Activated naive CD8-positive, alpha-beta T cell treated with anti-CD3 and anti-CD28 coated beads, Interleukin-2, amount 10 ng/mL, durations not matched to agents 7 days and 5 days (primary cell): ENCODE data around the gene RFFL. TPM values are rescaled to one million over a fixed set of nuclear protein-coding genes. Genes with fewer than 3 reads are reported as not detected.
"Not testable (repeated sequence)": the region's sequence is repeated elsewhere in the genome, so short reads cannot be mapped to it uniquely, and the experiment has no call there.

Experiments used
- ATAC-seq: fragments of 150-1000 bp; cut with Tn5 transposase; one replicate; pipeline ENCODE4 v1.10.0; 2021; ENCODE audit warnings: low read depth, moderate library complexity
- POLR2A ChIA-PET: fragments of 350-600 bp; sonication (Branson Sonifier 250); formaldehyde crosslinking; loops from one replicate; lab custom pipeline; 2021; ENCODE audit warnings: antibody characterized with exemption; lab: Charles Lee
- DNase-seq: peaks from one replicate; pipeline ENCODE4 v3.0.0; 2021
- H3K27ac Mint-ChIP-seq: one replicate; pipeline ENCODE4 v1.8.0; 2022; ENCODE audit warnings: mild to moderate bottlenecking, mixed read lengths
- H3K27me3 Mint-ChIP-seq: one replicate; pipeline ENCODE4 v1.8.0; 2022; ENCODE audit warnings: mild to moderate bottlenecking, moderate library complexity, mixed read lengths
- H3K36me3 Mint-ChIP-seq: one replicate; pipeline ENCODE4 v1.8.0; 2021; ENCODE audit warnings: mild to moderate bottlenecking, mixed read lengths
- H3K4me1 Mint-ChIP-seq: one replicate; pipeline ENCODE4 v1.8.0; 2021; ENCODE audit warnings: mixed read lengths
- H3K4me3 Mint-ChIP-seq: one replicate; pipeline ENCODE4 v1.8.0; 2022; ENCODE audit warnings: mild to moderate bottlenecking, moderate library complexity, mixed read lengths
- H3K9me3 Mint-ChIP-seq: one replicate; pipeline ENCODE4 v1.8.0; 2021; ENCODE audit warnings: mixed read lengths
- total RNA-seq, 2 experiments: library from RNA; stranded (reverse); gene quantifications; one replicate each; pipeline ENCODE4 v1.2.3, GENCODE V29; 2021

RFFL gene
- total RNA-seq = 10 to 100 TPM; 37.4 to 42.3 TPM

GRCh38 chr17:35063514-35064223, at the start of gene RFFL:
Gene RFFL, minus strand, starts transcription at chr17:35063707. Its CDS starts 37,154 bp downstream, at chr17:35026553.
- H3K36me3 Mint-ChIP-seq = peaks cover 24% of the 10 kb centered on the region
- peak within 1 kb of the TSS; percentile 91 for H3K27ac Mint-ChIP-seq
- ATAC-seq (peak; percentile 99), DNase-seq (peak; percentile 63)
- POLR2A ChIA-PET = interaction anchor here (0.6 to 3.5 kb wide), 11 partner anchors 9 to 102 kb away, joined by 3 to 24 read pairs (median 5); partner anchors contain the start of genes CCT6B and ZNF830
- no peaks in the 10 kb centered on the region for H3K9me3 Mint-ChIP-seq
- no peaks in the 10 kb centered on the region for H3K27me3 Mint-ChIP-seq
- H3K4me3 Mint-ChIP-seq = peak within 1 kb of the TSS; percentile 69
- H3K4me1 Mint-ChIP-seq = peaks cover 27% of the 10 kb centered on the region

- DNase-seq, H3K9me3 Mint-ChIP-seq, H3K4me3 Mint-ChIP-seq, POLR2A ChIA-PET, H3K4me1 Mint-ChIP-seq, H3K27me3 Mint-ChIP-seq, ATAC-seq, H3K27ac Mint-ChIP-seq: not testable (repeated sequence)
- H3K36me3 Mint-ChIP-seq = peaks cover 23% of the 10 kb centered on the region
Measured at GRCh38 chr17:35110791-35111190, 47.3 kb upstream of the RFFL start.

- Mint-ChIP-seq H3K4me1 (peaks cover 2% of the 10 kb centered on the region), H3K36me3 (peaks cover 16% of the 10 kb centered on the region), H3K9me3 (no peaks in the 10 kb centered on the region), H3K4me3 (no peak overlapping the region), H3K27ac (no peak overlapping the region), H3K27me3 (no peaks in the 10 kb centered on the region)
- POLR2A ChIA-PET = no interaction called here
- ATAC-seq = no peak
- no peak for DNase-seq
Measured at GRCh38 chr17:35104844-35105450, 41.4 kb upstream of the RFFL start.

- Mint-ChIP-seq H3K27ac (no peak overlapping the region), H3K4me1 (peaks cover 2% of the 10 kb centered on the region), H3K27me3 (no peaks in the 10 kb centered on the region), H3K4me3 (no peak overlapping the region), H3K9me3 (no peaks in the 10 kb centered on the region), H3K36me3 (peaks cover 24% of the 10 kb centered on the region)
- POLR2A ChIA-PET = no interaction called here
- no peak for DNase-seq
- ATAC-seq = no peak
Measured at GRCh38 chr17:35103271-35103670, 39.8 kb upstream of the RFFL start.

GRCh38 chr17:35101725-35102124, 38.2 kb upstream of the RFFL start:
- Mint-ChIP-seq H3K27ac (no peak overlapping the region), H3K9me3 (no peaks in the 10 kb centered on the region), H3K36me3 (peaks cover 26% of the 10 kb centered on the region), H3K4me3 (no peak overlapping the region), H3K27me3 (no peaks in the 10 kb centered on the region), H3K4me1 (peaks cover 2% of the 10 kb centered on the region)
- ATAC-seq = no peak
- no peak for DNase-seq
- POLR2A ChIA-PET = no interaction called here

GRCh38 chr17:35101036-35101435, 37.5 kb upstream of the RFFL start:
- Mint-ChIP-seq H3K4me3 (no peak overlapping the region), H3K27me3 (no peaks in the 10 kb centered on the region), H3K27ac (no peak overlapping the region), H3K9me3 (no peaks in the 10 kb centered on the region), H3K36me3 (peaks cover 22% of the 10 kb centered on the region), H3K4me1 (peaks cover 7% of the 10 kb centered on the region)
- DNase-seq = no peak
- no peak for ATAC-seq
- POLR2A ChIA-PET = no interaction called here

- Mint-ChIP-seq H3K4me1 (peaks cover 7% of the 10 kb centered on the region), H3K9me3 (no peaks in the 10 kb centered on the region), H3K27me3 (no peaks in the 10 kb centered on the region), H3K4me3 (no peak overlapping the region), H3K36me3 (peaks cover 21% of the 10 kb centered on the region), H3K27ac (no peak overlapping the region)
- DNase-seq (no peak), ATAC-seq (no peak)
- POLR2A ChIA-PET = no interaction called here
Measured at GRCh38 chr17:35099908-35100307, 36.4 kb upstream of the RFFL start.

- POLR2A ChIA-PET = no interaction called here
- Mint-ChIP-seq H3K27ac (no peak overlapping the region), H3K27me3 (no peaks in the 10 kb centered on the region), H3K4me3 (no peak overlapping the region), H3K36me3 (peaks cover 15% of the 10 kb centered on the region), H3K9me3 (no peaks in the 10 kb centered on the region), H3K4me1 (peaks cover 7% of the 10 kb centered on the region)
- ATAC-seq (no peak), DNase-seq (no peak)
Measured at GRCh38 chr17:35097776-35098175, 34.3 kb upstream of the RFFL start.

GRCh38 chr17:35095741-35096140, 32.2 kb upstream of the RFFL start:
- no peak for ATAC-seq
- Mint-ChIP-seq H3K4me1 (peaks cover 7% of the 10 kb centered on the region), H3K9me3 (no peaks in the 10 kb centered on the region), H3K27me3 (no peaks in the 10 kb centered on the region), H3K36me3 (peaks cover 15% of the 10 kb centered on the region), H3K27ac (no peak overlapping the region), H3K4me3 (no peak overlapping the region)
- DNase-seq = no peak
- POLR2A ChIA-PET = interaction anchor here (1.7 kb wide), 1 partner anchor 115 kb away, joined by 3 read pairs; no protein-coding TSS in a partner anchor

GRCh38 chr17:35094902-35095301, 31.4 kb upstream of the RFFL start:
- H3K36me3 Mint-ChIP-seq = peaks cover 15% of the 10 kb centered on the region
- POLR2A ChIA-PET = interaction anchor here (1.7 kb wide), 1 partner anchor 114 kb away, joined by 3 read pairs; no protein-coding TSS in a partner anchor
- H3K4me3 Mint-ChIP-seq = no peak overlapping the region
- peaks cover 9% of the 10 kb centered on the region for H3K4me1 Mint-ChIP-seq
- DNase-seq (no peak), ATAC-seq (no peak)
- no peaks in the 10 kb centered on the region for H3K9me3 Mint-ChIP-seq
- H3K27me3 Mint-ChIP-seq = no peaks in the 10 kb centered on the region
- H3K27ac Mint-ChIP-seq = no peak overlapping the region

- not testable (repeated sequence) for H3K4me3 Mint-ChIP-seq, H3K9me3 Mint-ChIP-seq, H3K27me3 Mint-ChIP-seq, H3K27ac Mint-ChIP-seq, DNase-seq, ATAC-seq, H3K36me3 Mint-ChIP-seq
- peaks cover 24% of the 10 kb centered on the region for H3K4me1 Mint-ChIP-seq
- POLR2A ChIA-PET = interaction anchor here (2.0 to 3.0 kb wide), 2 partner anchors 28 to 108 kb away, joined by 4 to 15 read pairs; partner anchors contain the start of gene RAD51D
Measured at GRCh38 chr17:35090707-35091106, 27.2 kb upstream of the RFFL start.

- H3K27me3 Mint-ChIP-seq = no peaks in the 10 kb centered on the region
- peak overlapping the region; percentile 83 for H3K4me3 Mint-ChIP-seq
- H3K36me3 Mint-ChIP-seq = peaks cover 2% of the 10 kb centered on the region
- peak; percentile 48 for ATAC-seq
- peaks cover 24% of the 10 kb centered on the region for H3K4me1 Mint-ChIP-seq
- DNase-seq = no peak
- POLR2A ChIA-PET = interaction anchor here (0.7 to 3.0 kb wide), 13 partner anchors 10 to 151 kb away, joined by 3 to 15 read pairs (median 4); partner anchors contain the start of genes CCT6B, LIG3, RAD51D and RFFL
- no peaks in the 10 kb centered on the region for H3K9me3 Mint-ChIP-seq
- H3K27ac Mint-ChIP-seq = peak overlapping the region; percentile 91
Measured at GRCh38 chr17:35089586-35090296, 26.2 kb upstream of the RFFL start.
